ENCODE results near the gene NAV3. TPM values are rescaled to one million over a fixed set of nuclear protein-coding genes. Genes with fewer than 3 reads are reported as not detected.

Gene NAV3
- total and polyA plus RNA-seq, 2 experiments from 2014 or later = 4.0 to 12.0 TPM

DNA sequence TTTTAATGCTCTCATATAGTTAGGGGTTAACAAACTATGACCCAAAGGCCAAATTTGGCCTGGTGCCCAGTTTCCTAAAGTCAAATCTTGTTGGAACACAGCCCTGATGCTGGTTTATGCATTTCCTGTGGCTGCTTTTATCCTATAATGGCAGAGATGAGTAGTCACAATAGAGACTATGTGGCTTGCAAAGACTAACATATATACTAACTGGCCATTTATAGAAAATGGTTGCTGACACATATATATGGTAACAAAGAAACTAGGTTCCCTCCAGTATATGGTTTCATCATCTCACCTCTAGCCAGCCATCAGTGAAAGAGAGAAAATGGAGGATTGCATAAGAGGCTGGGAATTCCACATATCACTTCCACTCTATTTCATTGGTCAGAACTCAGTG is 10.8 kb downstream of the NAV3 start (continued):
- TF ChIP-seq REST (IDR thresholded peaks at IDR 0.05; ENCODE audit: unreplicated experiment) (no peak), STAT1 (IDR thresholded peaks at IDR 0.05; ENCODE audit: unreplicated experiment) (no peak), JUNB (IDR thresholded peaks at IDR 0.05; ENCODE audit: unreplicated experiment) (no peak), EZH2 (IDR thresholded peaks at IDR 0.05; ENCODE audit: low read depth, unreplicated experiment) (no peak), NANOG (IDR thresholded peaks at IDR 0.05; ENCODE audit: borderline replicate concordance) (no peak)
- TF ChIP-seq, protein P1, sequence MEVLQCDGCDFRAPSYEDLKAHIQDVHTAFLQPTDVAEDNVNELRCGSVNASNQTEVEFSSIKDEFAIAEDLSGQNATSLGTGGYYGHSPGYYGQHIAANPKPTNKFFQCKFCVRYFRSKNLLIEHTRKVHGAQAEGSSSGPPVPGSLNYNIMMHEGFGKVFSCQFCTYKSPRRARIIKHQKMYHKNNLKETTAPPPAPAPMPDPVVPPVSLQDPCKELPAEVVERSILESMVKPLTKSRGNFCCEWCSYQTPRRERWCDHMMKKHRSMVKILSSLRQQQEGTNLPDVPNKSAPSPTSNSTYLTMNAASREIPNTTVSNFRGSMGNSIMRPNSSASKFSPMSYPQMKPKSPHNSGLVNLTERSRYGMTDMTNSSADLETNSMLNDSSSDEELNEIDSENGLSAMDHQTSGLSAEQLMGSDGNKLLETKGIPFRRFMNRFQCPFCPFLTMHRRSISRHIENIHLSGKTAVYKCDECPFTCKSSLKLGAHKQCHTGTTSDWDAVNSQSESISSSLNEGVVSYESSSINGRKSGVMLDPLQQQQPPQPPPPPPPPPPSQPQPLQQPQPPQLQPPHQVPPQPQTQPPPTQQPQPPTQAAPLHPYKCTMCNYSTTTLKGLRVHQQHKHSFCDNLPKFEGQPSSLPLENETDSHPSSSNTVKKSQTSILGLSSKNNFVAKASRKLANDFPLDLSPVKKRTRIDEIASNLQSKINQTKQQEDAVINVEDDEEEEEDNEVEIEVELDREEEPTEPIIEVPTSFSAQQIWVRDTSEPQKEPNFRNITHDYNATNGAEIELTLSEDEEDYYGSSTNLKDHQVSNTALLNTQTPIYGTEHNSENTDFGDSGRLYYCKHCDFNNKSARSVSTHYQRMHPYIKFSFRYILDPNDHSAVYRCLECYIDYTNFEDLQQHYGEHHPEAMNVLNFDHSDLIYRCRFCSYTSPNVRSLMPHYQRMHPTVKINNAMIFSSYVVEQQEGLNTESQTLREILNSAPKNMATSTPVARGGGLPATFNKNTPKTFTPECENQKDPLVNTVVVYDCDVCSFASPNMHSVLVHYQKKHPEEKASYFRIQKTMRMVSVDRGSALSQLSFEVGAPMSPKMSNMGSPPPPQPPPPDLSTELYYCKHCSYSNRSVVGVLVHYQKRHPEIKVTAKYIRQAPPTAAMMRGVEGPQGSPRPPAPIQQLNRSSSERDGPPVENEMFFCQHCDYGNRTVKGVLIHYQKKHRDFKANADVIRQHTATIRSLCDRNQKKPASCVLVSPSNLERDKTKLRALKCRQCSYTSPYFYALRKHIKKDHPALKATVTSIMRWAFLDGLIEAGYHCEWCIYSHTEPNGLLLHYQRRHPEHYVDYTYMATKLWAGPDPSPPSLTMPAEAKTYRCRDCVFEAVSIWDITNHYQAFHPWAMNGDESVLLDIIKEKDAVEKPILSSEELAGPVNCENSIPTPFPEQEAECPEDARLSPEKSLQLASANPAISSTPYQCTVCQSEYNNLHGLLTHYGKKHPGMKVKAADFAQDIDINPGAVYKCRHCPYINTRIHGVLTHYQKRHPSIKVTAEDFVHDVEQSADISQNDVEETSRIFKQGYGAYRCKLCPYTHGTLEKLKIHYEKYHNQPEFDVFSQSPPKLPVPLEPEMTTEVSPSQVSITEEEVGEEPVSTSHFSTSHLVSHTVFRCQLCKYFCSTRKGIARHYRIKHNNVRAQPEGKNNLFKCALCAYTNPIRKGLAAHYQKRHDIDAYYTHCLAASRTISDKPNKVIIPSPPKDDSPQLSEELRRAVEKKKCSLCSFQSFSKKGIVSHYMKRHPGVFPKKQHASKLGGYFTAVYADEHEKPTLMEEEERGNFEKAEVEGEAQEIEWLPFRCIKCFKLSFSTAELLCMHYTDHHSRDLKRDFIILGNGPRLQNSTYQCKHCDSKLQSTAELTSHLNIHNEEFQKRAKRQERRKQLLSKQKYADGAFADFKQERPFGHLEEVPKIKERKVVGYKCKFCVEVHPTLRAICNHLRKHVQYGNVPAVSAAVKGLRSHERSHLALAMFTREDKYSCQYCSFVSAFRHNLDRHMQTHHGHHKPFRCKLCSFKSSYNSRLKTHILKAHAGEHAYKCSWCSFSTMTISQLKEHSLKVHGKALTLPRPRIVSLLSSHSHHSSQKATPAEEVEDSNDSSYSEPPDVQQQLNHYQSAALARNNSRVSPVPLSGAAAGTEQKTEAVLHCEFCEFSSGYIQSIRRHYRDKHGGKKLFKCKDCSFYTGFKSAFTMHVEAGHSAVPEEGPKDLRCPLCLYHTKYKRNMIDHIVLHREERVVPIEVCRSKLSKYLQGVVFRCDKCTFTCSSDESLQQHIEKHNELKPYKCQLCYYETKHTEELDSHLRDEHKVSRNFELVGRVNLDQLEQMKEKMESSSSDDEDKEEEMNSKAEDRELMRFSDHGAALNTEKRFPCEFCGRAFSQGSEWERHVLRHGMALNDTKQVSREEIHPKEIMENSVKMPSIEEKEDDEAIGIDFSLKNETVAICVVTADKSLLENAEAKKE (CRISPR knock-in tag; IDR thresholded peaks at IDR 0.05) = no peak

DNA sequence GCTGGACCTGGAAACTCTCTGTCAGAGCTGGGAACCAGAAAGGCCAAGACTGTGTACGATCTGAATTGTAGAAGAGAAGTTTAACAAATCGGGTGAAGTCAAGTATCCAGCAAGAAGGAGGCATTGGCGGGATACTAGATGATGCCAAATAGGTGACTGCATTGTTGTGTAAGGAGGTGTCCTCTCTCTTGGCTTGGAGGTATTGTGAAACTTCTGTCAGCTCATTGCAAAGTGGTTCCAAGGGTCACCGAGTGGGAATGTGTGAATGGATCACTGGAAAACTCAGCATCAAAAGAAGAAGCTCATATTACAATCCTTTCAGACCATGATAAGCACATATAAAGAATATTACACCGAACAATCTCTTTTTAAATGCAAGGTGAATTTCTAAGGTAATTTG is 11.7 kb downstream of the NAV3 start:
- peaks cover 6% of the 10 kb centered on the region; the same call in 1 of the 2 replicates for H3K4me1 ChIP-seq (ENCODE audit: insufficient read depth)
- no peak for DNase-seq (ENCODE audit: low spot score)
- Mint-ChIP-seq H3K36me3 (ENCODE audit: low read depth) (no peaks in the 10 kb centered on the region), H3K27me3 (ENCODE audit: insufficient read depth, low read depth, poor library complexity) (no peaks in the 10 kb centered on the region), H3K9me3 (no peaks in the 10 kb centered on the region), H3K4me1 (peaks cover 6% of the 10 kb centered on the region; the same call in 2 of the 3 replicates), H3K4me3 (no peak overlapping the region), H3K27ac (no peak overlapping the region)
- no peak overlapping the region for H2AFZ ChIP-seq
- no peaks in the 10 kb centered on the region for H3F3A ChIP-seq (replicated peaks; ENCODE audit: low read depth)
- no peaks in the 10 kb centered on the region for H4K20me1 ChIP-seq (replicated peaks; ENCODE audit: insufficient read depth)
- no peaks in the 10 kb centered on the region for H3K79me2 ChIP-seq (replicated peaks; ENCODE audit: insufficient read depth)
- H3K27ac ChIP-seq (ENCODE audit: low read depth) = no peak overlapping the region
- no peaks in the 10 kb centered on the region for H3K36me3 ChIP-seq (ENCODE audit: insufficient read depth)
- no peaks in the 10 kb centered on the region for H3K27me3 ChIP-seq (ENCODE audit: insufficient read depth)
- no peak overlapping the region for H3K4me3 ChIP-seq
- H3K9me2 ChIP-seq (ENCODE audit: insufficient read depth) = no peaks in the 10 kb centered on the region
- no peak for ATAC-seq
- no peak overlapping the region for H3K4me2 ChIP-seq
- TF ChIP-seq ZNF114 (CRISPR knock-in tag; IDR thresholded peaks at IDR 0.05) (no peak), STAT1 (IDR thresholded peaks at IDR 0.05; ENCODE audit: unreplicated experiment) (no peak), ETS1 (IDR thresholded peaks at IDR 0.05) (no peak), NANOG (IDR thresholded peaks at IDR 0.05; ENCODE audit: borderline replicate concordance) (no peak)
